Body of pancreas (tissue), 4 donors: ENCODE data around the gene ARAP1.

Source experiments
- POLR2A ChIP-seq, 3 donors: fragments of 450-650 bp; IDR thresholded peaks; one replicate each; pipeline ENCODE4 v1.6.1; 2016; ENCODE audit warnings: antibody characterized with exemption in 3 of 3, mild to moderate bottlenecking in 2 of 3
- TF ChIP-seq, protein P1 (sequence below), 7 experiments: fragments of 450-650 bp in 4 of 7; fragments of 200-600 bp in 3 of 7; sonication (generic) in 3 of 7; IDR thresholded peaks; one replicate each; pipeline ENCODE4 v1.5.1; 2016 to 2019; ENCODE audit warnings: antibody characterized with exemption in 7 of 7

DNA sequence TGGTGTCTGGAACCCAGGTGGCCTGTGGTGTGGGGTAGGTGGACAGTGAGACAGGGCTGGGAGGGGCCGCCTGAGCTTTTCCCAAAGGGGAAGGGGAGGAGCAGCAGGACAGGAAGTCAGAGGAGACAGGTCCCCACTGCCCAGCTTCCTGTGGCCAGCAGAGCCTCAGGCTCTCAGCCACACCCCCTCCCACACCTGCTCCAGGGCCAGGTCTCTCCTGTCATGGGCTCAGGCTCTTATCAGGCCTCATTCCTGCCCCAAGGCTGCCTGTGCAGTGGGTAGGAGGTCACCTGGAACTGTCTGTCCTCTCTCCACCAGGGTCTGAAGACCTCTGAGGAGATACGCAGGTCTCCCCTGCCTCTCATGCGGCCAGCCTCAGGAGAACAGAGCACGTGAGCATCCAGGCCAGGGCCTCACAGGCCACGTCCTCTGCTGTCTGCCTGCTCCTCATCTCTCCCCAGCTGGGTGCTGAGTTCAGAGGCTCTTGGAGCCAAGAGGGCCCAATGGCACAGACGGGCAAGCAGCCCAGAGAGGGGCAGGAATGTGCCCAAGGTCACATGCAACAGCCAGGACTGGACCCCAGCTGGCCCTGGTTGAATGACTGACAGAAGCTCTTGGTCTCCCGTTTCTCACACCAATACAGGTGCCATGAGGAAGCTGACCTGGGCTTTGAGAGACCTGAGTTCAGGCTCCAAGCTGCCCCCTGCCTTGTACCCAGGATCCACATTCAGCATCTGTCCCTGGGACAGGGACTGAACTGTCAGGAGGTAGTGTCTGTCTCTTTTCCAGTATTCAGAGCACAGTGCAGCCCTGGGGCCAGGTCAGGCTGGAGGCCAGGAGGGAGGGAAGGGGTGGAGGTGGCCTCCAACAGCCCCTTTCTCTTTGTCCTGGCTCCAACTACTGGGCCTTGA is 24.9 kb upstream of the ARAP1 start:
- TF ChIP-seq, protein P1, sequence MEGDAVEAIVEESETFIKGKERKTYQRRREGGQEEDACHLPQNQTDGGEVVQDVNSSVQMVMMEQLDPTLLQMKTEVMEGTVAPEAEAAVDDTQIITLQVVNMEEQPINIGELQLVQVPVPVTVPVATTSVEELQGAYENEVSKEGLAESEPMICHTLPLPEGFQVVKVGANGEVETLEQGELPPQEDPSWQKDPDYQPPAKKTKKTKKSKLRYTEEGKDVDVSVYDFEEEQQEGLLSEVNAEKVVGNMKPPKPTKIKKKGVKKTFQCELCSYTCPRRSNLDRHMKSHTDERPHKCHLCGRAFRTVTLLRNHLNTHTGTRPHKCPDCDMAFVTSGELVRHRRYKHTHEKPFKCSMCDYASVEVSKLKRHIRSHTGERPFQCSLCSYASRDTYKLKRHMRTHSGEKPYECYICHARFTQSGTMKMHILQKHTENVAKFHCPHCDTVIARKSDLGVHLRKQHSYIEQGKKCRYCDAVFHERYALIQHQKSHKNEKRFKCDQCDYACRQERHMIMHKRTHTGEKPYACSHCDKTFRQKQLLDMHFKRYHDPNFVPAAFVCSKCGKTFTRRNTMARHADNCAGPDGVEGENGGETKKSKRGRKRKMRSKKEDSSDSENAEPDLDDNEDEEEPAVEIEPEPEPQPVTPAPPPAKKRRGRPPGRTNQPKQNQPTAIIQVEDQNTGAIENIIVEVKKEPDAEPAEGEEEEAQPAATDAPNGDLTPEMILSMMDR (IDR thresholded peaks at IDR 0.05) = peak in 1 of 7 experiments; percentile 4
- peak in 2 of 3 donors; percentile 32 to 51 for TF ChIP-seq POLR2A (IDR thresholded peaks at IDR 0.05)
